HEK293 (cell line): Measurements from ENCODE around the gene XIAP.

Experiments
- CTCF ChIA-PET: fragments of 350-600 bp; formaldehyde crosslinking; extraction: SDS; loops from one replicate; lab custom pipeline; 2021; ENCODE audit warnings: antibody characterized with exemption; lab: Yijun Ruan, JAX
- POLR2A ChIA-PET: fragments of 300-600 bp; formaldehyde crosslinking; extraction: SDS; loops from one replicate; lab custom pipeline; 2020; ENCODE audit warnings: antibody characterized with exemption, inconsistent platforms; lab: Yijun Ruan, JAX
- H3K27ac ChIP-seq: fragments of 200-500 bp; sonication (Bioruptor generic); 2 replicates; pipeline ENCODE4 v1.5.1; 2014; ENCODE audit warnings: low read depth, low read length, control low read depth, inconsistent platforms; ENCODE audit errors: extremely low read depth
- H3K36me3 ChIP-seq, 2 experiments: fragments of 200-500 bp in 1 of 2; sonication (Bioruptor generic) in 1 of 2; 1 replicate in 1 of 2; 2 replicates in 1 of 2; pipeline ENCODE4 v1.5.1; 2014 to 2017; ENCODE audit warnings: inconsistent platforms in 2 of 2, low read length in 2 of 2; ENCODE audit not compliant: control insufficient read depth in 2 of 2, insufficient read depth in 1 of 2
- H3K4me1 ChIP-seq: fragments of 200-500 bp; sonication (Bioruptor generic); 2 replicates; pipeline ENCODE4 v1.5.1; 2014; ENCODE audit warnings: mild to moderate bottlenecking, low read length, inconsistent platforms; ENCODE audit not compliant: control insufficient read depth, insufficient read depth
- H3K4me3 ChIP-seq: 2 replicates; pipeline ENCODE4 v1.5.1; 2011; ENCODE audit warnings: low read depth, mild to moderate bottlenecking, control low read depth, low read length, moderate library complexity
- H3K9me3 ChIP-seq: fragments of 200-500 bp; sonication (Bioruptor generic); 2 replicates; pipeline ENCODE4 v1.5.1; 2014; ENCODE audit warnings: low read depth, low read length, inconsistent platforms; ENCODE audit not compliant: control insufficient read depth, insufficient read depth
- EGR2 ChIP-seq: fragments of 450-650 bp; formaldehyde crosslinking; IDR thresholded peaks from 2 replicates; pipeline ENCODE4 v1.5.1; 2016; ENCODE audit warnings: low read depth, missing biosample characterization, missing genetic modification characterization
- PRDM4 ChIP-seq: fragments of 450-650 bp; formaldehyde crosslinking; IDR thresholded peaks from 2 replicates; pipeline ENCODE4 v1.5.1; 2017; ENCODE audit warnings: missing biosample characterization, missing genetic modification characterization
- SP2 ChIP-seq: fragments of 450-650 bp; formaldehyde crosslinking; IDR thresholded peaks from 2 replicates; pipeline ENCODE4 v1.5.1; 2016; ENCODE audit warnings: missing biosample characterization, missing genetic modification characterization
- TSHZ1 ChIP-seq: fragments of 450-650 bp; formaldehyde crosslinking; IDR thresholded peaks from 2 replicates; pipeline ENCODE4 v1.5.1; 2016; ENCODE audit warnings: missing biosample characterization, missing genetic modification characterization, borderline replicate concordance
- ZBTB10 ChIP-seq: fragments of 450-650 bp; formaldehyde crosslinking; IDR thresholded peaks from 2 replicates; pipeline ENCODE4 v1.5.1; 2016; ENCODE audit warnings: missing biosample characterization, missing genetic modification characterization
- ZBTB44 ChIP-seq: fragments of 450-650 bp; IDR thresholded peaks from 2 replicates; pipeline ENCODE4 v1.5.1; 2018; ENCODE audit warnings: missing biosample characterization, mild to moderate bottlenecking, missing genetic modification characterization
- ZNF133 ChIP-seq: fragments of 450-650 bp; formaldehyde crosslinking; IDR thresholded peaks from 2 replicates; pipeline ENCODE4 v1.5.1; 2016; ENCODE audit warnings: missing biosample characterization, missing genetic modification characterization
- ZNF18 ChIP-seq: fragments of 450-650 bp; formaldehyde crosslinking; IDR thresholded peaks from 2 replicates; pipeline ENCODE4 v1.5.1; 2016; ENCODE audit warnings: missing biosample characterization, missing genetic modification characterization
- ZNF311 ChIP-seq: fragments of 450-650 bp; formaldehyde crosslinking; IDR thresholded peaks from 2 replicates; pipeline ENCODE4 v1.5.1; 2017; ENCODE audit warnings: missing biosample characterization, missing genetic modification characterization, borderline replicate concordance
- ZNF529 ChIP-seq: fragments of 450-650 bp; formaldehyde crosslinking; IDR thresholded peaks from 2 replicates; pipeline ENCODE4 v1.5.1; 2017; ENCODE audit warnings: missing genetic modification characterization, missing biosample characterization; ENCODE audit not compliant: insufficient replicate concordance
- ZNF530 ChIP-seq: fragments of 450-650 bp; formaldehyde crosslinking; IDR thresholded peaks from 2 replicates; pipeline ENCODE4 v1.5.1; 2016; ENCODE audit warnings: low read depth, missing biosample characterization, missing genetic modification characterization
- ZNF664 ChIP-seq: fragments of 450-650 bp; formaldehyde crosslinking; IDR thresholded peaks from 2 replicates; pipeline ENCODE4 v1.5.1; 2016; ENCODE audit warnings: missing biosample characterization, missing genetic modification characterization
- ZNF670 ChIP-seq: fragments of 450-650 bp; formaldehyde crosslinking; IDR thresholded peaks from 2 replicates; pipeline ENCODE4 v1.5.1; 2016; ENCODE audit warnings: missing biosample characterization, missing genetic modification characterization, low read depth
- ZSCAN5A ChIP-seq: fragments of 450-650 bp; formaldehyde crosslinking; IDR thresholded peaks from 2 replicates; pipeline ENCODE4 v1.5.1; 2016; ENCODE audit warnings: missing biosample characterization, missing genetic modification characterization
- ZXDB ChIP-seq: fragments of 450-650 bp; formaldehyde crosslinking; IDR thresholded peaks from 2 replicates; pipeline ENCODE4 v1.5.1; 2016; ENCODE audit warnings: missing biosample characterization, missing genetic modification characterization

The XIAP gene

GRCh38 chrX:123905332-123905731 lies 45.5 kb downstream of the XIAP start (continued):
- TF ChIP-seq ZNF133 (tag by site-specific recombination) = no peak
- TF ChIP-seq ZNF530 (tag by site-specific recombination) = no peak

- H3K4me3 ChIP-seq = no peak overlapping the region
- CTCF ChIA-PET = interaction anchor here (0.6 kb wide), 1 partner anchor 127 kb away, joined by 3 read pairs; no protein-coding TSS in a partner anchor
- POLR2A ChIA-PET = no interaction called here
- H3K9me3 ChIP-seq = no peaks in the 10 kb centered on the region
- H3K36me3 ChIP-seq = peaks cover 26 to 30% of the 10 kb centered on the region in 2 experiments
- H3K4me1 ChIP-seq = 0 out of 2 replicates have a peak, but pooled peaks cover 4% of the 10 kb centered on the region
- no peak for TF ChIP-seq ZXDB (tag by site-specific recombination)
- TF ChIP-seq ZNF311 (tag by site-specific recombination) = no peak
- TF ChIP-seq ZNF670 (tag by site-specific recombination) = no peak
- TF ChIP-seq ZNF529 (tag by site-specific recombination) = no peak
- no peak for TF ChIP-seq PRDM4 (tag by site-specific recombination)
- TF ChIP-seq ZNF664 (tag by site-specific recombination) = no peak
- TF ChIP-seq EGR2 = no peak
- TF ChIP-seq SP2 (tag by site-specific recombination) = no peak
- TF ChIP-seq ZNF18 (tag by site-specific recombination) = no peak
- TF ChIP-seq ZSCAN5A (tag by site-specific recombination) = no peak
- no peak for TF ChIP-seq ZBTB10 (tag by site-specific recombination)
- no peak for TF ChIP-seq ZBTB44 (tag by site-specific recombination)
- TF ChIP-seq TSHZ1 (tag by site-specific recombination) = no peak
- no peak overlapping the region for H3K27ac ChIP-seq
Measured at GRCh38 chrX:123906557-123907316, 46.9 kb downstream of the XIAP start.
